Skin epidermis (tissue), 12 donors: ENCODE data around the gene PTH1R.

ENCODE experiments used
- H3K27ac ChIP-seq, 21 experiments: fragments of 200-600 bp; sonication (generic) in 11 of 21; one replicate each; pipeline ENCODE4 v1.5.0; 2020; ENCODE audit warnings: mild to moderate bottlenecking in 3 of 21, inconsistent platforms in 2 of 21, moderate library complexity in 2 of 21
- H3K4me3 ChIP-seq, 7 experiments: fragments of 200-600 bp; sonication (generic) in 2 of 7; one replicate each; pipeline ENCODE4 v1.5.0; 2020; ENCODE audit warnings: inconsistent platforms in 2 of 7, mild to moderate bottlenecking in 2 of 7, moderate library complexity in 1 of 7

Gene PTH1R

DNA sequence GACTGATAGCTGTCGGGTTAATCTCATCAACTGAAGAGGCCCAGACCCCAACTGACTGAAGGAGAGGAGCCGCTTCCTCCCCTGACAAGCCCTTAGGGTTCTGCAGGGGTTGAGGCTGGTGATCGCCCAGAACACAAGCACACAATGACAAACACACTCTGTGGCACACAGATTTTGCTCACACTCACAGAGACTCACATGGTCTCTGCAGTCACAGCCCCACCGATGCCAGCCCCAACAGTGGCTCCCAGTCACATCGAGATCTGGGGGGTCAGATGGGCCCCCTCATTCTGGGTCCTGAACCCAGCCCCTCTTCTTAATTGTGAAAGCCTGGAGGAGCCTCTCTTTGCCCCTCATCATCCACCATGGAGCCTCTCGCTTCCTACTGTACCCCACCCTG is 16.7 kb downstream of the PTH1R start:
- Histone ChIP-seq H3K27ac (no peak overlapping the region), H3K4me3 (no peak overlapping the region)

DNA sequence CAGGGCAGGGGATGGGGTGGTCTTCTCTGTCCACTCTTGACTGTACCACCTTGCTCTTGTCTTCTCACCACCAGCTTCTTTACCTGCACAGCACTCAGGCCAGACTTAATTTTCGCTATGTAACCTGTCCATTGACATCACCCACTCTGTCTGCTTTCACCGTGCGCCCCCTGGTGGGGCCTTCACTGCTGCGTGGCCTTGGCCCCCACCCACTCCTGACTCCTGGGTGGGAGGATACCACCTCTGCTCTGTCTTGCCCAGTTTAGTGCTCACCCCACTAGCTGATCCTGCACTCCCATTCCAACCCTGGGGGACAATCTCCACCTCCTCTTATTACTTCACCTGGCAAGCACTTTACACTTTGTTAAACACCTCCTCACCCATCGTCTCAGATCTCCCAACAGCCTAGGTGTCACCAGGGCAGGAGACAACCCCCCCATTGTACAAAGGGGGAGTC is 17.7 kb downstream of the PTH1R start:
- Histone ChIP-seq H3K27ac (no peak overlapping the region), H3K4me3 (no peak overlapping the region)

GRCh38 chr3:46895761-46896160 is 18.2 kb downstream of the PTH1R start:
- Histone ChIP-seq H3K27ac (no peak overlapping the region), H3K4me3 (no peak overlapping the region)

GRCh38 chr3:46896386-46896785 is 18.9 kb downstream of the PTH1R start:
- H3K27ac ChIP-seq: no peak overlapping the region

GRCh38 chr3:46897031-46897430 is 19.5 kb downstream of the PTH1R start:
- H3K27ac ChIP-seq: no peak overlapping the region
- no peak overlapping the region for H3K4me3 ChIP-seq

More at GRCh38 chr3:46896386-46896785, 18.9 kb downstream of the PTH1R start:
- H3K4me3 ChIP-seq: no peak overlapping the region

DNA sequence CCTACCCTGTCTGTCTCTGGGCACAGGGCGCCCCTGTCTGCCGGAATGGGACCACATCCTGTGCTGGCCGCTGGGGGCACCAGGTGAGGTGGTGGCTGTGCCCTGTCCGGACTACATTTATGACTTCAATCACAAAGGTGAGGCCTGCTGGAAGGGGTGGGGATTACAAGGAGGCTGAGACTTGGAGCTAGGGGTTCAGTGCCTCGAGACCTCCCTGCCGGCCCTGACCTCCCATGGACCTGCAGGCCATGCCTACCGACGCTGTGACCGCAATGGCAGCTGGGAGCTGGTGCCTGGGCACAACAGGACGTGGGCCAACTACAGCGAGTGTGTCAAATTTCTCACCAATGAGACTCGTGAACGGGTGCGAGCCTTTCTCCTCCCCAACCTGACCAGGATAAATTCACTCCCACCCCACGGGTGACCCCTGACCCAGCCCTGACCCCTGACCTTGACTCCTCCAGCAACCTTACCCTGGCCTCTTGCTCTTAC is 20.4 kb downstream of the PTH1R start:
- Histone ChIP-seq H3K27ac (no peak overlapping the region), H3K4me3 (no peak overlapping the region)

DNA sequence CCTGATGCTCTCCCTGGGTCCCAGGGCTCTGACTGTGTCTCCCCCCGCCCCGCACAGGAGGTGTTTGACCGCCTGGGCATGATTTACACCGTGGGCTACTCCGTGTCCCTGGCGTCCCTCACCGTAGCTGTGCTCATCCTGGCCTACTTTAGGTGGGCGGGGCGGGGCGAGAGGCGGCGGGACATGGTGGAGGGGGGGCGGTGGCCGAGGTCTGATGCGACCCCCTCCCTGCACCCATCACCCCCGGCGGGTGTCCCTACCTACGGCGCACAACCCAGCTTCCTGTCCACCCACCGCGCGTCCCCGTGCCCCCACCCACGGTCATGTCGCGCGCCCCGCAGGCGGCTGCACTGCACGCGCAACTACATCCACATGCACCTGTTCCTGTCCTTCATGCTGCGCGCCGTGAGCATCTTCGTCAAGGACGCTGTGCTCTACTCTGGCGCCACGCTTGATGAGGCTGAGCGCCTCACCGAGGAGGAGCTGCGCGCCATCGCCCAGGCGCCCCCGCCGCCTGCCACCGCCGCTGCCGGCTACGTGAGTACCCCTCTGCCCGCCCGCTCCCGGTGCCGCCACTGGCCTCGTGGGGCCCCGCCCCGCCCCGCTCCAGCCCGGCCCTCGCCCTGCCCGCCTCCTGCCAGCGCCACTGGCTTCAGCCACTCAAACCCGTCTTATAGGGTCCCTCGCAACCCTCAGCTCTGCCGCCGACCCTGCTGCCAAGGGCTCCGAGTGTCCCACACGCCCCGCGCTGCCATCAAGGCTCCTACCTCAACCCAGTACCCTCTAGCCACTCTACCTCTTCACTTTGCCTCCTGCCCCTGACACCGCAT is 21.0 kb downstream of the PTH1R start:
- no peak overlapping the region for H3K4me3 ChIP-seq

DNA sequence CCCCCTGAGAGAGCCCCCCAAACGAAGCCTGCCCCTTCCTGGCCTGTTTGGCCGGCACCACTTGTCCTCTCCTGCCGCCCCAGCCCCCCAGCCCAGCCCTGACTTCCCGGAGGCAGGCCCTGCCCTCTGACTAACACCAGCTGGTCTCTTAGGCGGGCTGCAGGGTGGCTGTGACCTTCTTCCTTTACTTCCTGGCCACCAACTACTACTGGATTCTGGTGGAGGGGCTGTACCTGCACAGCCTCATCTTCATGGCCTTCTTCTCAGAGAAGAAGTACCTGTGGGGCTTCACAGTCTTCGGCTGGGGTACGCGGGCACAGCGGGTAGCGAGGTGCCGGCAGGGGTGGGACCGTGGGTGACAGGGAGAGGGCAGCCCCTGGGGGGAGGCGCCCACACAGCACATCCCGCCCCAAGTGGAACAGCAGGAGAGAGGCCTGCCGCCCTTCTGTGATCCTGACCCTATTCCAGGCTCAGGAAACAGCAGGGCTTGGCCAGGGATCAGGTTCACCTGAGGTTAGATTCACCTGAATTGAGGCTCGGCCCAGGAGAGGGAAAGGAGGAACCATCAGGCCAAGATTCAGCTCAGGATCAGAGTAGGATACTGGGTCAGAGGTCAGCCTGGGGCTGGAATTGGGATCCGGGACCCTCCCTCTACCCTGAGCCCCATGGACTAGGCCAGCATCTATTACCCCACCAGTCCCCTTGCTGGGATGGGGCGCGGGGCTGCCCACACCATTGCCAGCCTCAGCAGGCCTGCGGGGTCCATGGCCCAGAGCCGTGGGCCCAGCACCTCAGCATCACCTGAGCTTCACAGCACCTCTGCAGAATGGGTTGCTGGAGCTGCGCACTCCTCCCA is 21.9 kb downstream of the PTH1R start:
- Histone ChIP-seq H3K4me3 (no peak overlapping the region), H3K27ac (no peak overlapping the region)

More for the DNA sequence above, 21.0 kb downstream of the PTH1R start:
- no peak overlapping the region for H3K27ac ChIP-seq

DNA sequence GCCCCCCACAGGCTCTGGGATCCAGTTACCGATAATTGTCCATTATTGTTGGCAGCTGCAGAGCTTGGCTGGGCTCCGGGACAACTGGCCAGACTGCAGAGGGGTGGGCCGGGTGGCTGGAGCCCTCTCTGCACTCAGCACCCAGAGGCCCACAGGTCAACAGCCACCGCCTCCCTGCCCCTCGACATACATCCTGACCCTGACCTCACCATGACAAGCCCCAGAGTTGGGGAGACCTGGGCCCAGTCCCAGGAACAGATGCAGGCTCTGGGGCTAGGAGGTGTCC is 22.4 kb downstream of the PTH1R start:
- no peak overlapping the region for H3K4me3 ChIP-seq
- H3K27ac ChIP-seq: no peak overlapping the region

- Histone ChIP-seq H3K27ac (no peak overlapping the region), H3K4me3 (no peak overlapping the region)
Measured at GRCh38 chr3:46900356-46900755, 22.8 kb downstream of the PTH1R start.

DNA sequence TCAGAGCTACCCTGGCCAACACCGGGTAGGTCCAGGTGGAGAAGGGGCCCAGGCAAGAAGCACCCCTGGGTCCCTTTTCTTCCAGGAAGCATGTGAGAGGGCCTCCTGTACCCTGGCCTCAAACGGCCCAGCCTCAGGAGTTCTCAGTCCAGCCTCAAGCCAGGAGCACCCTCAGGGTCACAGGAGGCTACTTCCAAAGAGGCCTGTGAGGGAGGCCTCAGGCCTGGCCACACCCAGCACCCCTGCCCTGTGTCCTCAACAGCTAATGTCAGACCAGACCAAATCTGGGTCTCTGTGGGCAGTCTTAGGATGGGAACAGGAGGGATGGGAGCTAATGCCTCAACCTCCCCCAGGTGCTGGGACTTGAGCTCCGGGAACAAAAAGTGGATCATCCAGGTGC is 23.5 kb downstream of the PTH1R start:
- no peak overlapping the region for H3K4me3 ChIP-seq
- H3K27ac ChIP-seq: no peak overlapping the region

- H3K4me3 ChIP-seq: no peak overlapping the region
- H3K27ac ChIP-seq: no peak overlapping the region
Measured at GRCh38 chr3:46901591-46902187, 24.2 kb downstream of the PTH1R start.

- no peak overlapping the region for H3K4me3 ChIP-seq
- no peak overlapping the region for H3K27ac ChIP-seq
Measured at GRCh38 chr3:46902188-46902631, 24.7 kb downstream of the PTH1R start.

DNA sequence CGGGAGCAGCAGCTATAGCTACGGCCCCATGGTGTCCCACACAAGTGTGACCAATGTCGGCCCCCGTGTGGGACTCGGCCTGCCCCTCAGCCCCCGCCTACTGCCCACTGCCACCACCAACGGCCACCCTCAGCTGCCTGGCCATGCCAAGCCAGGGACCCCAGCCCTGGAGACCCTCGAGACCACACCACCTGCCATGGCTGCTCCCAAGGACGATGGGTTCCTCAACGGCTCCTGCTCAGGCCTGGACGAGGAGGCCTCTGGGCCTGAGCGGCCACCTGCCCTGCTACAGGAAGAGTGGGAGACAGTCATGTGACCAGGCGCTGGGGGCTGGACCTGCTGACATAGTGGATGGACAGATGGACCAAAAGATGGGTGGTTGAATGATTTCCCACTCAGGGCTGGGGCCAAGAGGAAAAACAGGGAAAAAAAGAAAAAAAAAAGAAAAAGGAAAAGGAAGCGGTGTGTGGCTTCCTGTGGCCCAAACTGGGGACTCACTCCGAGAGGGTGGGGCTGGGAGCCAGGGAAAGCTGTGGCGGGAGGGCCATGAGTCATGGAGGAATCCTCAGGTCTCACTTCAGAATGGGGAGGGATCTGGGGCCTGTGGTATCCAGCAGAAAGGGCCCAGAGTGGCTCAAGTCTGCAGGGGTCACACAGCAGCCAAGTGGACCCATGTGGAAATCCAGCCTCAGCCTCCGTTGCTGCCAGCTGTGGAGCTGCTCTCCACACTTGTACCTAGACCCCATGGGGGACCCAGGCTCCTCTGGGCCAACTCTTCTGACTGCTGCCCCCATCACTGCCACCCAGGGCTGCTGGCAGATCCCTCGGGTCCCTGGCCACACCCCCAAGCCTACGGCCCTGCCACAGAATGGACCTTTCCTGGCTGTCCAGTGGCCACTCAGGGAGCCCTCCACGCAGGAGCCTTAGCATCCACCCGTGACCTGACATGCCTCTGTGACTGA is 26.1 kb downstream of the PTH1R start:
- H3K4me3 ChIP-seq: no peak overlapping the region

DNA sequence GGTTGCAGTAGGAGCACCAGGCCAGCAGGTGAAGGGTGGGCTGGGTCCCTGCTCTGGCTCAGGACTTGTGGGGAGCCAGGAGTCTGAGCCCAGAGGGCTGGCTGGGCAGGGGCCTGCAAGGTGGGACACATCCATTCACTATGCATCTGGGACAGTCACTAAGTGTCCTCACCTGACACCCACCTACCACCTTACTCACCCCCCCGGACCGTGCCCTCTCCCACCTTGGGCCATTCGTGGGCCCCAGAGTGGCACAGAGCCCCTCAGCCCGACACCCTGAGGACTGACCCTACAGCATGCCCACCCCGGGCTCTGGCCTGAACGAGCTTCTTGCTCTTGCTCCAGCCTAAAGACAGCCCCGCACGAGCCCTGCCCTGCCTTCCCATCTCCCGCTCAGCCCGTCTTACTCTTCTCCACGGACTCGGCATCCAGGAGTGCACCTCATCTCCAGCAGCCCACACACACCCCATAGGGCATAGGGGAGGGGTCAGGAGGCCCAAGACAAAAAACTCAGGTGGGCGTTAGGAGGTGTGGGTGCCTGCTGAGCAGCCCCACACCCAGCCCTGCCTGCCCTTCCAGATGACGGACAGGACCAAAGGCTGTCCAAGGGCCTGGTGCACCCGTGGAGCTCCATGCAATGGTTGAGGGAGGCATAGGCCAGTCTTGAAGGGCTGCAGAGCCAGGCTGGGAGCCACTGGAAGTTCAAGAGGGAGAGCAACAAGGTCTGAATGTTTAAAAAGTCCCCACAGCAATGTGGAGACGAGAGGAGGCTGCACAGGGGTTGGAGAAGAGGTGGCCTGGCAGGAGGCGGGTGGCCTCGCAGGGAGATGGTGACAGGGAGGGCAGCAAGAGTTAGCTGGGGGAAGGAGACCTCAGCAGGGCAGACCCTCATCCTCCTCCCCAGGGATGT is 27.0 kb downstream of the PTH1R start:
- no peak overlapping the region for H3K27ac ChIP-seq

More for the DNA sequence above, 26.1 kb downstream of the PTH1R start:
- H3K27ac ChIP-seq: no peak overlapping the region

GRCh38 chr3:46905213-46905560 is 27.7 kb downstream of the PTH1R start:
- H3K4me3 ChIP-seq: no peak overlapping the region
- peak overlapping the region in 1 of 21 experiments; percentile 10 for H3K27ac ChIP-seq

More for the DNA sequence above, 27.0 kb downstream of the PTH1R start:
- H3K4me3 ChIP-seq: no peak overlapping the region

DNA sequence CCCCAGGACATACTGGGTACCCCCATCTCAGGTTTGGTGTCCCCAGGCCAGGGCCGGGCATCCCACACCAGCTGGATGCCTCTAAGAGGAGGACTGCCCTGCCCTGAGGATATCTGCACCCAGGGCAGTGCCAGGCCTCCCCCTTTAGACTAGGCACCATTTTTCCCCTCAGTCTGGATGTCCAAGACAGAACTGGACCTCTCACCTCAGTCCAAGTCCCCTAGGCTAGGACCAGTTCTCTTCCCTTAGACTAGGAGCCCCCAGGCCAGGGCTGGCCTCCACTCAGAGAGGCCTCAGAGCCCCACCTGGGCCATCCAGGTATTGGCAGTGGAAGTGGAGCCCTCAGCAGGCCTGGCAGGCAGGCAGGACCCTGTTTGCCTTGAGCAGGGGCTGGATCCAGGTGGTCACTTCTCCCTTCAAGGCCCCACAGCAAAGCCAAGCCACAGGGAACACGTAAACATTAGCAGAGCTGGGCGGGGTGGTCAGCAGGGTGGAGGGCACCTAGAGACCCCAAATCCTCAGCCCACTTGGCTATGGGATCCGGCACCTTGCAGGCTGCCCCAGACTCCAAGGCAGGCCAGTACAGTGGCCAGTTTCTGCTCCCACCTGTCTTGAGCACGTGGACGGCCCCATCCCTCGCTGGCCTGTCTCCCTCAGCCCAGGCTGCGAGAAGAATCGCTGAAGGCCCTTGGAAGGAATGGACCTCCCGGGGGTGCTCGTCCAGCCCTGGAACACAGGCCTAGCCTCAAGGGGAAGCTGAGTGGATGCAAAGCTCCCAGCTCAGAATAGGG is 28.3 kb downstream of the PTH1R start:
- peak overlapping the region in 1 of 21 experiments; percentile 10 for H3K27ac ChIP-seq

More for the DNA sequence above, 28.3 kb downstream of the PTH1R start:
- H3K4me3 ChIP-seq: no peak overlapping the region
